A549 (cell line): Measurements from ENCODE around the gene ATXN7L1.

Source experiments
- CEBPB ChIP-seq, 2 experiments: fragments of >200 bp in 1 of 2; sonication (Bioruptor Twin) in 1 of 2; formaldehyde crosslinking in 1 of 2; IDR thresholded peaks; 2 replicates each; pipeline ENCODE4 v1.6.1; 2012 to 2016
- CTCF ChIP-seq: fragments of >200 bp; sonication (Bioruptor Twin); formaldehyde crosslinking; IDR thresholded peaks from 3 replicates; pipeline ENCODE4 v1.5.1; 2016
- EHMT2 ChIP-seq: fragments of 200-600 bp; sonication (generic); IDR thresholded peaks from 2 replicates; pipeline ENCODE4 v1.6.1; 2016; ENCODE audit warnings: antibody characterized with exemption, low read depth, mild to moderate bottlenecking, moderate library complexity
- KDM5A ChIP-seq: fragments of 200-600 bp; sonication (generic); IDR thresholded peaks from 2 replicates; pipeline ENCODE4 v1.6.1; 2016; ENCODE audit warnings: antibody characterized with exemption, mild to moderate bottlenecking
- MAX ChIP-seq: IDR thresholded peaks from 2 replicates; pipeline ENCODE4 v1.6.1; 2012
- PBX3 ChIP-seq: IDR thresholded peaks from 2 replicates; pipeline ENCODE4 v1.6.1; 2012
- POLR2A ChIP-seq: IDR thresholded peaks from 2 replicates; pipeline ENCODE4 v1.6.1; 2012; ENCODE audit warnings: mild to moderate bottlenecking, low read length
- RAD21 ChIP-seq, 2 experiments: fragments of >200 bp in 1 of 2; sonication (Bioruptor Twin) in 1 of 2; formaldehyde crosslinking in 1 of 2; IDR thresholded peaks in 1 of 2; conservative IDR thresholded peaks in 1 of 2; 2 replicates in 1 of 2; 3 replicates in 1 of 2; pipeline ENCODE4 v1.6.1; 2012 to 2018; ENCODE audit warnings: inconsistent platforms in 1 of 2
- REST ChIP-seq: fragments of 200-600 bp; sonication (generic); IDR thresholded peaks from 2 replicates; pipeline ENCODE4 v1.6.1; 2016; ENCODE audit warnings: antibody characterized with exemption, mild to moderate bottlenecking, moderate library complexity

GRCh38 chr7:105611856-105612775 lies 264.3 kb downstream of the ATXN7L1 start:
- TF ChIP-seq CTCF (no peak), RAD21 (conservative IDR thresholded peaks at IDR 0.05 in 1 of 2, IDR thresholded peaks at IDR 0.05 in 1 of 2) (no peak), POLR2A (no peak), MAX (no peak), CEBPB (IDR thresholded peaks at IDR 0.05) (no peak), PBX3 (no peak), REST (no peak), KDM5A (no peak), EHMT2 (no peak)
